Kidney epithelial cell (primary cell): ENCODE measurements around the gene ACTN1. TPM values are rescaled to one million over a fixed set of nuclear protein-coding genes. Genes with fewer than 3 reads are reported as not detected.

Experiments
- DNase-seq: peaks from one replicate; pipeline ENCODE4 v3.0.0-alpha.2; 2010; ENCODE audit warnings: low read depth
- H3K27me3 ChIP-seq: 2 replicates; pipeline ENCODE4 v1.6.0; 2011; ENCODE audit warnings: low read length; ENCODE audit not compliant: control insufficient read depth, insufficient read depth
- H3K36me3 ChIP-seq: 2 replicates; pipeline ENCODE4 v1.5.1; 2011; ENCODE audit warnings: low read length; ENCODE audit not compliant: control insufficient read depth, insufficient read depth
- H3K4me3 ChIP-seq: 2 replicates; pipeline ENCODE4 v1.5.1; 2011; ENCODE audit warnings: low read depth, mild to moderate bottlenecking, control low read depth, low read length
- CTCF ChIP-seq: IDR thresholded peaks from 2 replicates; pipeline ENCODE4 v1.5.1; 2011; ENCODE audit warnings: mild to moderate bottlenecking, moderate library complexity, low read length, control low read depth, inconsistent platforms; ENCODE audit not compliant: insufficient read depth, poor library complexity, severe bottlenecking
- total RNA-seq: library from RNA; depleted of rRNA; stranded (reverse); fragments of >200 nt; gene quantifications from 2 replicates; pipeline ENCODE4 v1.2.3, GENCODE V29; 2015

The ACTN1 gene
- total RNA-seq, 1 donor from 2014 or later: 627 TPM

DNA sequence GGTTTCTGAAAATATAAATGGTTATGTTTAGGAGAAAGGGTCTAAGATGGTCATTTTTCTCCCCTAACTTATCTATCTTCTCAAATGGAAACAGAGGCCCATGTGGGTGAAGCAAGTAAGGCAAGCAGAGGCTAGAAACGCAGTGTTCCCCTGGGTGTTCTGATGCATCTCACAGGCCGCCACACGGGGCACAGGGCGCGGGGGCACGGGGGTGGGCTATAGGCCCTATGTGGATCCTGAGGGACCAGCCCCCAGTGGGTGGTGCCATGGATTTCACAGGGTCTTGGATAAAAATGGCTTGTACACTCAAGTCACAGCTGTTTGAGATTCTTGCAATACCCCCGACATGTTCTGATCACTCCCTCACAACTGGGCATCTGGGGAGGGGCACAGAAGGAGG, 17.7 kb downstream of the ACTN1 start:
- H3K4me3 ChIP-seq: no peak overlapping the region
- TF ChIP-seq CTCF: no peak
- peaks cover 1% of the 10 kb centered on the region for H3K36me3 ChIP-seq
- no peaks in the 10 kb centered on the region for H3K27me3 ChIP-seq
- DNase-seq: no peak

DNA sequence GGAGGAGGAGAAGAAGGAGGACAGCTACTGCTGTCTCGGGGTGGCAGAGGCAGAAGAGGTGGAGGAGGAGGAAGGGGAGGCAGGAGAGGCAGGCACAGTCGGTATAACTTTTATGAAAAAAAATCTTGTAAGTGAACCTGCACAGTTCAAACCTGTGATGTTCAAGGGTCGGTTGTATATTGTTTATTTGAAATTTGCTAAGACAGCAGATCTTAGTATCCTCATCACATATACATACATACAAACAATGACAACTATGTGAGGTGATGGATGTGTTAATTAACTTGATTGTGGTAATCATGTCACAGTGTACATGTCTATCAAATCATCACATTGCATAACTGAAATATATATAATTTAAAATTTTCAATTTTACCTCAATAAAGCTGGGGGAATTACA, 19.0 kb downstream of the ACTN1 start:
- Histone ChIP-seq H3K4me3 (no peak overlapping the region), H3K36me3 (peaks cover 1% of the 10 kb centered on the region), H3K27me3 (no peaks in the 10 kb centered on the region)
- no peak for DNase-seq
- TF ChIP-seq CTCF: no peak

- TF ChIP-seq CTCF: no peak
- Histone ChIP-seq H3K36me3 (peaks cover 1% of the 10 kb centered on the region), H3K27me3 (no peaks in the 10 kb centered on the region), H3K4me3 (no peak overlapping the region)
- no peak for DNase-seq
These were observed 20.1 kb downstream of the ACTN1 start for GRCh38 chr14:68959035-68959434.

DNA sequence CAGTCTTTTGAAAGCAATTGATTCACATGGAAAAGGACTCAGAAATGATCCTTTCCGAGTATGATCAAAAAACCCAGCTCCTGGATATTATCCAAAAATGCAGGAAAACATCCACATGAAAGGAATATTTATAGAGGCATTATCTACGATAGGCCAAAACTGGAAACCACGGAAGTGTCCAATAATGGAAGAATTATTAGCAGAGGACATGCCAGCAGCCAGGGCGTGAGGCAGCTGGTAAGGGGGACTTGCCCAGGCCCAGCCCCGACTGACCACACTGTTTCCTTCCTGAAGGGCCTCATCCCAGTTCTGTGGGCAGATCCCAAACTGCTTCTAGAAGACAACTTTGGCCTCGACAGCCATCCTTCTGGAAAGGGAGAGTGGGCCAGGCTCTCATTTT, 20.5 kb downstream of the ACTN1 start:
- no peak for DNase-seq
- Histone ChIP-seq H3K27me3 (no peaks in the 10 kb centered on the region), H3K36me3 (peaks cover 1% of the 10 kb centered on the region), H3K4me3 (no peak overlapping the region)
- TF ChIP-seq CTCF: no peak

- peaks cover 1% of the 10 kb centered on the region for H3K36me3 ChIP-seq
- TF ChIP-seq CTCF: no peak
- H3K4me3 ChIP-seq: no peak overlapping the region
- H3K27me3 ChIP-seq: no peaks in the 10 kb centered on the region
- no peak for DNase-seq
These were observed 21.3 kb downstream of the ACTN1 start for GRCh38 chr14:68957775-68958174.

DNA sequence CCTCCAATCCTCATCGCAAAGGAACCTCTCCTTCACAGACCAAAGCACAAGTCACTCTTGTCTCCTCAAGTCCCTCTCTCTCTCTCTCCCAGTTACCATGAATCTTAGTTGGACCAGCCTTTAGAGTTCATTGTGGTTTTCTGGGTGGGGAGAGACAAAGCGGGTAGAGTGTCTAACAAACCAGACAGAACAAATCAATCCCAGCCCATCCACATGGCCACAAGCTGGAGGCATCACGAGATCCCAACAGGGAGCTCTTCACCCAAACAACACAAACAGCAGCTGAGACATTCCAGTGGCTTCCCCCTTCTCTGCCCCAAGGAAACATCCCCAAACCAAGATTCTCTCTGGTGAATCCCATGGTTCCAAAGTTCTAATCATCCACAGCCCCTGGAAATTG, 22.4 kb downstream of the ACTN1 start:
- no peak for TF ChIP-seq CTCF
- Histone ChIP-seq H3K27me3 (no peaks in the 10 kb centered on the region), H3K36me3 (peaks cover 1% of the 10 kb centered on the region), H3K4me3 (no peak overlapping the region)
- DNase-seq: no peak
